GM19324 (cell line): Measurements from ENCODE around the gene DNAJA3.
"Not testable (repeated sequence)": the region's sequence is repeated elsewhere in the genome, so short reads cannot be mapped to it uniquely, and the experiment has no call there.

Experiments used
- ATAC-seq: cut with Tn5 transposase; IDR thresholded peaks from one replicate; pipeline ENCODE4 v1.9.1; 2021; ENCODE audit warnings: mild to moderate bottlenecking, moderate library complexity; ENCODE audit not compliant: unreplicated experiment, low FRiP score

Gene DNAJA3

GRCh38 chr16:4386951-4387565 is 38.6 kb upstream of the DNAJA3 start:
- no peak for ATAC-seq

- no peak for ATAC-seq
Measured at GRCh38 chr16:4387781-4388180, 37.9 kb upstream of the DNAJA3 start.

DNA sequence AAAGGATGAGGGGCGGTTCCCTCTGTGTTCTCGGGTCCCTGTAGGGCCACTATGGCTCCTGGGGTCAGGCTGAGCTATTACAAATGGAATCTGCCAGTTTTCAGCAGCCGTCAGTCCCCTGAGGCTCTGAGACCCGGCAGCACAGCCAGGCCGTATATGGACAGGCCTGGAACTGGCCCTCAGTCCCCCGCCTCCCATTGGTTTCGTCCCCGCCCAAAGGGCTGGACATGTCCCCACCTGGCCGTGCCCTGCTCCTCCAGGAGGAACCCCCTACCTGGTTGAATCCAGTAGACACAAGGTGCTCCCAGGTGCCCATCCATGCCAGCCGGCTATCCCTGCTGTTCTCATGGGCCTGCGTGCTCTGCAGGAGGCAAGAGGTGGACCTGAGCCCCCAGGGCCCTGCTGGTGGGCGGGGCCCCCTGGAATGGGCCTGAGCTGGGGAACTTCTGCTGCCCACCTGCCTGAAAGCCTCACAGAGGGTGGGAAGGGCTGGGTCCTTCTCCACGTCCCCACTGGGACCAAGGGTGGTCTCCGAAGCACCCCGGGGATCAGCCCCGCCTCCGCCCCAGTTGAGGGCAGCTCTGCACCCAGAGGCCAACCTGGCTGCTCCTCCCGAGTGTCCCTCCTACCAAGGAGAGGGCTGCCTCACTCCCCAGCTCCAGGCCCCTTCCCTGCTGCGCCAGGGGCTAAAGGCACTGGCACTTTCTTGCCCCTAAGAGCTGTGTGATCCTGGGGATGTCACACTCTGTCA is 37.2 kb upstream of the DNAJA3 start:
- ATAC-seq: no peak

DNA sequence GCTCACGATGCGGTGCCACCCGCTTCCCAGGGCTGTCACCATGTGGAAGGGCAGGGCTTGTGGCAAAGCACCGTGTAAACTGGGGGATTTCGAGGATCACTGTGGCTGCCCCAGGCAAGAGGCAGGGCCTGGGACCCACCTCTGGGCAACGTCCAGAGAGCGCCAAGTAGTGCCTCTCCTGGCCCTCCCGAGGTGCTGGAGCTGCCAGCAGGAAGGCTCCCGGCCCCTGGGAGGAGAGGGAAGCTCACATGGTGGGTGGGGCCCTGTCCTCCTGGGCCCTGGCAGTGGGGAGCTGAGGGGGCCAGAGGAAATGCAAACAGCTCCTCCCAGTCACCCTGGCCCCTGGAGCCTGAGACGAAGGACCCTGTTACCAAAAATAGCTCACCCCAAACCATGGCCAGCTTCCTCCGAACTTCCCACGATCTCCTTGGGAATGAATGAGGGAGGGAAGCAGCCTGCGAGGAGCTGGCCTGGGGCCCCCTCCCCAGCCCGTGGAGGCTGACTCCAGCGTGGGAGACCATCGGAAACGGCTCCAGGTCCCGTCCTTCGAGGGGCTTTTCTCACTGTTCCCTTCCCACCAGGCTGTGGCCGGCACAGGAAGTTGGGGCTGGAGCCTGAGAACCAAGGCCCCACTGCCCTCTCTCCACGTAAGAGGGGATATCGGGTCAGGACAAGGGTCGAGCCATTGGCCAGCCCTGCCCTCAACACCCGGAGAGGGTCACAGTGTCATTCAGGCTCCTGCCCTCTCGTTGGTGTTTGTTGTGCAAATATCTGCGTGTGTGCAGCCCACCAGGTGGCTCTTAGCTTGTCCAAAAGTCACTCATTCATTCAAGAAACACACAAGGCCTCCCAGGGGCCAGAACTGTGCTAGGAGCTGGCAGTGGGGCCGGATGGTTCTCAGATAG is 36.4 kb upstream of the DNAJA3 start:
- ATAC-seq: no peak

DNA sequence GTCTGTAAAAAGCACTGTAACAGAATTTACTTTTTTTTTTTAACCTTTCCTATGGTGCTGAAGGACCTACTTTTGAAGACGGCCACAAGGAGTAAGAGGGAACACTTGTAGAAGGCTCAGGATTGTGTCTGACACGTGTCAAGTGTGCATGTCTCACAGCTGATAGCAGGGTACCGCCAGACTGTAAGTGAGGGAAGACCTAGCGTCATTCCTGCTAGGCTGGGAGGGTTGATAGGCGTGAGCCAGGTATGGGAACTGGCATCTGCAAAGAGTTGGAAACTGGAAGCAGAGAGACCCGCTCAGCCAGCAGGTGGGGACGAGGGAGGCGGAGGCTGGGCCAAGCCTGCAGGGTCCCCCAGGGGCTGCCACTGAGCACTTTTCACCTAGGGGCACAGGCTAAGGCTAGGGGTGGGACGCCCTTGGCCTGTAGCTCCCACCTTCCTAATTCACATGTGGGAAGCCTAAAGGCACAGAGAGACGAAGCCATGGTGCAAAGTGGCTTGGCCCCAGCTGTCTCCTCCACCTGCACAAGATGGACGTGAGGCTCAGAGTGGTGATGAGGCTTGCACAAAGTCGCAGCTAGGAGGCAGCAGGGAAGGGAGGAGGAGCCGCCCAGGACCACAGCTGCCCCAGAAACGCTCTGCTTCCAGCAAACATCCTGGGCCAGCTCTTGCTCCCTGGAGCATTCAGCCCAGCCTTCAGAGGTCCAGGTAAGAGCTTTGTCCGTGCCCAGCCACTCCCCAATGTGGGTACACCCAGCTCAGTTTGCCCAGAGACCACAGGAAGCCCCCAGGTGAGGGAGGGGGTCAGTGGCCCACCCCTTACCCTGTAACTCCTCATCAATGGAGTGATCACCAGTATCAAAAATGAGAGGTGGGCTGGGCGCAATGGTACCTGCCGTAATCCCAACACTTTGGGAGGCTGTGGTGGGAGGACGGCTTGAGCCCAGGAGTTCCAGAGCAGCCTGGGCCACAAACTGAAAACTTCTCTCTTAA is 35.1 kb upstream of the DNAJA3 start:
- no peak for ATAC-seq

DNA sequence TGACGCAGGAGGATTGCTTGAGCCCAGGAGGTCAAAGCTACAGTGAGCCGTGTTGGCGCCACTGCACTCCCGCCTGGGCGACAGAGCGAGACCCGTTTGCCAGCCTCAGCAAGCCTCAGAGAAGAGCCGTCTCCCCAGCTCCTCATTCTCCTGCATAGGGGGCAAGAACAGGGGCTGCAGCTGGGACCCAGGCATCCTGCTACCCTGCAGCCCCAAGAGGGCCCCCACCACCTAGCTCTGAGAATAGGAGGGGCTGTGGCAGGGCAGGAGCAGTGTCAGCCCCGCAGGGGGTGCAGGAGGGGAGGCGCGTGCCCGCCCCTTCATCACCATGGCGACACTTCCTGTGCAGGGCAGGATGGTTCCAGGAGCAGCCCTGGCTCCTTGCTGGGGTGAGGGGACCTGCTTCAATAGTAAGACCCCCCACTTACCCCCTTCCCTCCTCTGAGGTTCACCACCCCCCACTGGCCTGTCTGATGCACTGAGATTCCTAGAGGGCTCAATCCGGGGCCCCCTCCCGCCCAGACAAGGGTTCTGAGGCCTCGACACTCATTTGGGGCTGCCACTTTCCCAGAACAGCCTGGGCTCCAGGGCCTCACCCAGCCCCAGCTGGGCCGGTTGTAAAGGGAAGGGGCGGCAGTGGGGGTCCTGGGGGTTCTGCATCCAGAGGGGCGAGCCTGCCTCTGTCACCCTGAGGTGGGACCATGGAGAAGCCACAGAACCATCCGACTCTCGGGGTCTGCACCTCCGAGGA is 33.9 kb upstream of the DNAJA3 start:
- no peak for ATAC-seq

- no peak for ATAC-seq
Measured at GRCh38 chr16:4392382-4393239, 33.1 kb upstream of the DNAJA3 start.

GRCh38 chr16:4393240-4393600 is 32.4 kb upstream of the DNAJA3 start:
- ATAC-seq: no peak

DNA sequence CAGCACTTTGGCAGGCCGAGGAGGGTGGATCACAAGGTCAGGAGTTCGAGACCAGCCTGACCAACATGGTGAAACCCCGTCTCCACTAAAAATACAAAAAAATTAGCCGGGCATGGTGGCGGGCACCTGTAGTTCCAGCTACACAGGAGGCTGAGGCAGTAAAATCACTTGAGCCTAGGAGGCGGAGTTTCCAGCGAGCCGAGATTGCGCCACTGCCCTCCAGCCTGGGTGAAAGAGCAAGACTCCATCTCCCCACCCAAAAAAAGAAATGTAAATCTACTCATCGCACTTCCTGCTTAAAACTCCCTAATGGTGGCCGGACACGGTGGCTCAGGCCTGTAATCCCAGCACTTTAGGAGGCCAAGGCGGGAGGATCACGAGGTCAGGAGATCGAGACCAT is 31.8 kb upstream of the DNAJA3 start:
- ATAC-seq: not testable (repeated sequence)

DNA sequence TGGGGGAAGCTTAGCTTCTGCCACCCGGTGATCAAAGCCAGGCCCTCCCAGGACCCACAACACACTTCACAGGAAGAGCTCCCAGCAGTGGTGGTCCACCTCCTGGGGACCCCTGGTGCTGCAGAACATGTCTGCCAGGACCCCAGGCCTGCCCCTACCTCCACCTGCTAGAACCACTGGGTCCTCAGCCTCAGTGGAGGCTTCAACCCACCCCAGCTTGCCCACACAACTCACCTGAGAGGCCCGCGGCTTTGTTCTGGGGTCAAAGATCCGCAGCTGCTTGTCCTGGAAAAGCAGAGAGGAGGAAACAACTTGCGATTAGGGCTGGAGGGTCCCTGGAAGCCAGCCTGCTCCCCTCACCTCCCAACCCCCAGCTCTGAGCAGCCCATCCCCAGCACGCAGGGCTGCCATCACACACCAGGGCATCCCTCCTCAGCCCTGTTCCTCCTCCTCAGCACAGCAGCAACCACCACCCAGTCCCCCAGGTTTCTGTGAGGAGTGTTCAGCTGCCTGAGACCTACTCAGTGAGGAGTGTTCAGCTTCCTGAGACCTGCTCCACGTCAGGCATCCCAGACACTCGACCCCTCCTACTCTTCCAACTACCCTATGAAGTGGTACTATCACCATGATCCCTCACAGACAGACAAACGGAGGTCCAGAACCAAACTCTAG is 30.5 kb upstream of the DNAJA3 start:
- ATAC-seq: no peak

- no peak for ATAC-seq
Measured at GRCh38 chr16:4399001-4399730, 26.5 kb upstream of the DNAJA3 start.

DNA sequence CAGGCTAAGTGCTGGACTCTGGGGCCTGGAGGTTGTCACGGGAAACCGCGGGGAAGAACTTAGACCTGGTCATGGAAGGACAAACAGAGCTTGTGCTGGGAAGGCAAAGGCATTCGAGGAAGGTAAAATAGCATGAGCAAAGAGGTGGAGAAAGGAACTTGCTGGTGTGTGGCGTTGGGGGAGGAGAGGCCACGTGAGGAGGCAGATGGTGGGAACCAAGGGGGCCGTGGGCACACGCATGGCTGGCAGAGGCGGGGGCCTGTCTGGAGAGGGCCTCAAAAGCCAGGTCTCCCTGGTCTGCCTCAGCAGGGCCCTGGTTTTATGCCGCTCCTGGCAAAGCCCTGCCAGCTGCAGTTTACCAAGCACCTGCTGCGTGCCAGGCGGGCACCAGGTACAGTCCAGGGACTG is 24.6 kb upstream of the DNAJA3 start:
- no peak for ATAC-seq

- no peak for ATAC-seq
Measured at GRCh38 chr16:4401510-4401909, 24.2 kb upstream of the DNAJA3 start.

GRCh38 chr16:4402439-4403132 is 23.1 kb upstream of the DNAJA3 start:
- no peak for ATAC-seq

GRCh38 chr16:4403133-4403949 is 22.3 kb upstream of the DNAJA3 start:
- no peak for ATAC-seq
